A549 treated with CORT108297 at 1 μM for 4 hours (cell line): Measurements from ENCODE around the gene PAM. TPM values are rescaled to one million over a fixed set of nuclear protein-coding genes. Genes with fewer than 3 reads are reported as not detected.

ENCODE experiments used
- total RNA-seq: library from RNA; stranded (reverse); fragments of 200-300 nt; extraction: Qiagen RNA extraction; gene quantifications from 5 replicates; pipeline ENCODE4 v1.2.3, GENCODE V29; 2022

Gene PAM
- 20.2 to 31.6 TPM (median 22.9 TPM) in 5 replicates for total RNA-seq

GRCh38 chr5:102754767-102755431, at the start of gene PAM:
TSS of gene PAM (plus strand) at chr5:102755305. CDS start at chr5:102866196, 110,891 bp downstream.

